Testis (tissue), 2 donors: Measurements from ENCODE around the gene ERMP1.

Experiments used
- CTCF ChIP-seq, 3 experiments: fragments of 450-650 bp in 2 of 3; fragments of 200-600 bp in 1 of 3; sonication (generic) in 1 of 3; IDR thresholded peaks; one replicate each; pipeline ENCODE4 v1.5.1; 2016 to 2019; ENCODE audit warnings: antibody characterized with exemption in 3 of 3, mild to moderate bottlenecking in 2 of 3, moderate library complexity in 1 of 3
- POLR2A ChIP-seq: fragments of 450-650 bp; IDR thresholded peaks from one replicate; pipeline ENCODE4 v1.6.1; 2017; ENCODE audit warnings: antibody characterized with exemption, mild to moderate bottlenecking, moderate library complexity

GRCh38 chr9:5832071-5832537 is 813 bp downstream of the ERMP1 start:
- no peak for TF ChIP-seq CTCF (IDR thresholded peaks at IDR 0.05)
- TF ChIP-seq POLR2A, result no peak
